Esophagus muscularis mucosa (tissue), 4 donors: ENCODE measurements around the gene CHPF2.

Experiments
- CTCF ChIP-seq, 3 experiments: fragments of 200-600 bp in 2 of 3; fragments of 450-650 bp in 1 of 3; sonication (generic) in 2 of 3; IDR thresholded peaks; one replicate each; pipeline ENCODE4 v1.5.1; 2017 to 2019; ENCODE audit warnings: antibody characterized with exemption in 3 of 3, mild to moderate bottlenecking in 2 of 3, moderate library complexity in 1 of 3
- EP300 ChIP-seq: sonication (generic); formaldehyde crosslinking; IDR thresholded peaks from one replicate; pipeline ENCODE4 v1.6.1; 2017; ENCODE audit warnings: antibody characterized with exemption
- POLR2A ChIP-seq: fragments of 450-650 bp; IDR thresholded peaks from one replicate; pipeline ENCODE4 v1.6.1; 2017; ENCODE audit warnings: antibody characterized with exemption, moderate library complexity, mild to moderate bottlenecking, low read depth

GRCh38 chr7:151244841-151245346, 12.6 kb downstream of the CHPF2 start:
- no peak for TF ChIP-seq CTCF (IDR thresholded peaks at IDR 0.05)
- TF ChIP-seq POLR2A = no peak
- no peak for TF ChIP-seq EP300
